GM12873 (cell line): ENCODE measurements around the gene SFMBT2.

Experiments
- CTCF ChIP-seq: IDR thresholded peaks from 2 replicates; pipeline ENCODE4 v1.5.1; 2012; ENCODE audit warnings: low read depth, mild to moderate bottlenecking, moderate library complexity, low read length, control low read depth; ENCODE audit not compliant: insufficient read depth; ENCODE audit errors: missing control alignments

Gene SFMBT2

GRCh38 chr10:7196284-7196683 is 214.6 kb downstream of the SFMBT2 start:
- no peak for TF ChIP-seq CTCF

- no peak for TF ChIP-seq CTCF
Observed at GRCh38 chr10:7195118-7195517, 215.7 kb downstream of the SFMBT2 start.

GRCh38 chr10:7194571-7194970 is 216.3 kb downstream of the SFMBT2 start:
- no peak for TF ChIP-seq CTCF

- no peak for TF ChIP-seq CTCF
Observed at GRCh38 chr10:7193369-7193768, 217.5 kb downstream of the SFMBT2 start.

GRCh38 chr10:7192831-7193361 is 217.9 kb downstream of the SFMBT2 start:
- TF ChIP-seq CTCF, result no peak

- TF ChIP-seq CTCF, result no peak
Observed at GRCh38 chr10:7192061-7192460, 218.8 kb downstream of the SFMBT2 start.

- no peak for TF ChIP-seq CTCF
Observed at GRCh38 chr10:7189909-7190308, 220.9 kb downstream of the SFMBT2 start.

DNA sequence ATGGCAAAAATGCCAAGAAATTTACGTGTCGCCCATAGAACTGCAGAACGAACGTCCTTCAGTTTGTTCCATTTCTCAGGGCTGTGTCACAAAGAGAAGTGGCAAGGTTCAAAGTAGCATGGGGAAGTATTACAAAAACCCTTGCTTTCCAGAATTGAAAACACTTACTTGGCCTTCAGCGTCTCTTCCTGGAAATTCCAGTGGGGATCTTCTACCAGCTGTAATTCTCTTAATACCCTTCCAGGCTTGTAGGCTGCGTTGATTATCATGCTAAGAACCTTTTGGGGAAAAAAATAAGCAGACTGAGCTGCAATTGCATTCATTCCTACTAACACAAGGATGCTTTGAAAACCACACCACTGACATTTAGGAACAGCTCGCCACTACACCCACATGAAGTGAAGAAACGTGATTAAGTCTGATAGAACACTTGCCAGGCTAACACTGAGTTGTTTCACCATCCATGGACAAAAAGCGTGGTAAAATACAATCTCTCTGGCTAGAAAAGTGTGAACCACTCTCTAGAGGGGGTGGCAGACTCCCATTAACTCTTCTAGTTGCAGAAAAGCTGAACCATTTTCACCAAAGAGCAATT is 222.3 kb downstream of the SFMBT2 start:
- no peak for TF ChIP-seq CTCF
